ENCODE data around the gene MBTPS1.

MBTPS1 gene

GRCh38 chr16:84116720-84117493 is at the start of gene MBTPS1:
Gene MBTPS1, minus strand, starts transcription at chr16:84116942. Its CDS starts 15,159 bp downstream, at chr16:84101783.
- peak; percentile 97 for DNase-seq (ENCODE audit: low spot score)

GRCh38 chr16:84165746-84166145 is 49.0 kb upstream of the MBTPS1 start:
- no peak for DNase-seq (ENCODE audit: low spot score)

DNA sequence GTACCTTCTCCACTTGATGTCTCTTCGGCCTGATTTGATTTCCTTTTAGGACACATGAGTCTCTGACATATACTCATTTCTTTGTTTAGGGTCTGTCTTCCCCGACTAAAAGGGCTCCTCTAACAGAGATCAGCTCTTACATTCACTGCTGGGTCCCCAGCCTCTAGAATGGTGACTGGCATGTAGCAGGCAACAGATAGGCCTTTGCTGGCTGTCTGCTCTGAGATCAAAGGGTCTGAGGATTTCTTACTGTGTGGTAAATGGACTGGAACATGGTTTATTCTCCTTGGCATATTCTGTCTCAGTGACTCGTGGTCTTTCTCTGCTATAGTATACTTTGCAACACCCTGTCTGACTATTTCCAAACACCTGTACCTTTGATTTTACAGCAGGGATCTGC is 45.1 kb upstream of the MBTPS1 start:
- no peak for DNase-seq (ENCODE audit: low spot score)

- DNase-seq (ENCODE audit: low spot score) = no peak
Measured at GRCh38 chr16:84161037-84161436, 44.3 kb upstream of the MBTPS1 start.

GRCh38 chr16:84159800-84160199 is 43.1 kb upstream of the MBTPS1 start:
- no peak for DNase-seq (ENCODE audit: low spot score)

- DNase-seq (ENCODE audit: low spot score) = no peak
Measured at GRCh38 chr16:84159007-84159406, 42.3 kb upstream of the MBTPS1 start.

GRCh38 chr16:84156342-84156784 is 39.6 kb upstream of the MBTPS1 start:
- DNase-seq (ENCODE audit: low spot score) = no peak

DNA sequence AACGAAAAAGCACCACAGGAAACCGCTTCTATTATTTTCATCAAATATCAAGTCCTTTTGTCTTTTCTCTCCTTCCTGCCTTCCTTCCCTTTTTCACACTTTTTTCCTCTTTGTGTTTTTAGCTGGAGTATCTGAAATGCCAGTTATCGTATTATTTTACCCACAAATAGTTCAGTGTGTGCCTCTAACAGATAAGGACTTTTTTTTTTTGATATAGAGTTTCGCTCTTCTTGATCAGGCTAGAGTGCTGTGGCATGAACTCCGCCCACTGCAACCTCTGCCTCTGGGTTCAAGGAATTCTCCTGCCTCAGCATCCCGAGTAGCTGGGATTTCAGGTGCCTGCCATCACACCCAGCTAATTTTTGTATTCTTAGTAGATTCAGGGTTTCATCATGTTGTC is 39.0 kb upstream of the MBTPS1 start:
- DNase-seq (ENCODE audit: low spot score) = no peak

DNA sequence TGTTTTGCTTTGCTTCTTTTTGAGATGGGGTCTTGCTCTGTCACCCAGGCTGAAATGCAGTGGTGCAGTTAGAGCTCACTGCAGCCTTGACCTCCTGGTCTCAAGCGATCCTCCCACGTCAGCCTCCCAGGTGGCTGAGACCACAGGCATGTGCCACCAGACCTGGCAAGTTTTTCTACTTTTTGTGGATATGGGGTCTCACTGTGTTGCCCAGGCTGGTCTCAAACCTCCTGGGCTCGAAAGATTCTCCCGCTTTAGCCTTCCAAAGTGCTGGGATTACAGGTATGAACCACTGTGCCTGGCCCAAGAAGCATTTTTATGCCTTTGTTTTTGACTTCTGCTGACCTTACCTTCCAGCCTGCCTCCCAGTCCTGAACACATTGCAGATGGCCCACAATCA is 38.5 kb upstream of the MBTPS1 start:
- no peak for DNase-seq (ENCODE audit: low spot score)

- no peak for DNase-seq (ENCODE audit: low spot score)
Measured at GRCh38 chr16:84153660-84154214, 37.0 kb upstream of the MBTPS1 start.

GRCh38 chr16:84150926-84151325 is 34.2 kb upstream of the MBTPS1 start:
- DNase-seq (ENCODE audit: low spot score) = no peak

DNA sequence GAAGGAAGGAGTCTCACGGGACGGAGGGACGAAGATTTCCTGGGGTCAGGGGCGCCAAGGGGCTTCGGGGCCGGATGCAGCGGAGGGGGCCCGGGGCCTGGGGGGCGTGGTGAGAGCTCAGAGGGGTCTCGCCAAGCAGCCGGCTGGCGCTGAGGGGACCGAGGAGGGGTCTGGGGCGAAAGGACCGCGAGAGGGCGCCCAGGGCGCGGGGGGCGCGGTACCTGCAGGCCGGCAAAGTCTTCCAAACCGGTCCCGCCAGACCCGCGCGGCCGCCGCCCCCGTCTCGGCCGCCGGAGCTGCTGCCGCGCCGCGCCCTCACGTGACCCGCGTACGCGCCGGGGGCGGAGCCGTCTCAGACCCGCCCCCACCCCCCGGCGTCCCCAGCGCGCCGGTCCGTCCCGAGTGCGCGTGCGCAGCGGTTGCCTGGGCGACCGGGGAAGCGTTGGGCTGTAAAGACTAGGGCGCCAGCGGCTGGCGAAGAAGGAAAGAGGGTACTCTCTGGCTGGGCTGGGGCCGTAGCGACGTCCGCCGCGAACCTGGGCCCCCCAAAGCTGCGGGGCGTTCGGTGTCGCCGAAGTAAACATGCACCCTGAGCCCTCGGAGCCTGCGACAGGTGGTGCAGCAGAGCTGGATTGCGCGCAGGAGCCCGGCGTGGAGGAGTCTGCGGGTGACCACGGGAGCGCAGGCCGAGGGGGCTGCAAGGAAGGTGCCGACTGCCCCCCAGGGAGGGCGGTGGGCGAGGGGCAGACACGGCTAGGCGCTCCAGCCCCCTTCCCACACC is 28.3 kb upstream of the MBTPS1 start, which contains the start of the genes DNAAF1 and HSDL1:
Gene DNAAF1, plus strand, starts transcription at position 450 of the 781 bp plus-strand sequence. Its CDS starts 133 bp downstream, at position 583.
Gene HSDL1, minus strand, starts transcription at position 319 of the 781 bp plus-strand sequence. CDS start 13,856 bp downstream, outside the sequence.
- DNase-seq (ENCODE audit: low spot score) = peak; percentile 90

- DNase-seq (ENCODE audit: low spot score) = peak; percentile 49
Measured at GRCh38 chr16:84144209-84144858, 27.6 kb upstream of the MBTPS1 start.

DNA sequence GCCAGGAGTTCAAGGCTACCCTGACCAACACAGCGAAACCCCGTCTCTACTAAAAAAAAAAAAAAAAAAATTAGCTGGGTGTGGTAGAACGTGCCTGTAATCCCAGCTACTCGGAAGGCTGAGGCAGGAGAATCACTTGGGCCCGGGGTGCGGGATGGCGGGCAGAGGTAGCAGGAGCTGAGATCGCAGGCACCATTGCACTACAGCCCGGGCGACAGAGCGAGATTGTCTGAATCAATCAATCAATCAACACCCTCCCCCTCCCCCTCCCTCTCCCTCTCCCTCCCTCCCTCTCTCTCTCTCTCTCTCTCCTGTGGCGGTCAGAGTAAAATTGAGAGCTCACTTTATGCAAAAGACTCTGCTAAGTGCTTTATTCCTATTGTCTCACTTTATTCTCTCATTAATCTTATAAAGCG is 27.1 kb upstream of the MBTPS1 start:
- no peak for DNase-seq (ENCODE audit: low spot score)

DNA sequence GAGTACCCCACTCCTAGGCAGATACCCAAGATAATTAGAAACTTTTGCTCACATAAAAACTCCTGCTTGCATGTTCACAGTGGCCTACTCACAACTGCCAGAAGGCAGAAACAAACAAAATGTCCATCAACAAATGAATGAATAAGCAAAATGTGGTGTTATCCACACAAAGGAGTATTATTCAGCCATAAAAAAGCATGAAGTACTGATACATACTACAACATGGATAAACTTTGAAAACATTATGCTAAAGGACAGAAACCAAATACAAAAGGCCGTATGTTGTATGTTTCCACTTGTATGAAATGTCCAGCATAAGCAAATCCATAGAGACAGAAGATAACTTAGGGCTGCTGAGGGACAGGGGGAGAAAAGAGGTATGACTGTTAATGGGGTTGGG is 26.3 kb upstream of the MBTPS1 start:
- no peak for DNase-seq (ENCODE audit: low spot score)

- DNase-seq (ENCODE audit: low spot score) = no peak
Measured at GRCh38 chr16:84141143-84141670, 24.5 kb upstream of the MBTPS1 start.

DNA sequence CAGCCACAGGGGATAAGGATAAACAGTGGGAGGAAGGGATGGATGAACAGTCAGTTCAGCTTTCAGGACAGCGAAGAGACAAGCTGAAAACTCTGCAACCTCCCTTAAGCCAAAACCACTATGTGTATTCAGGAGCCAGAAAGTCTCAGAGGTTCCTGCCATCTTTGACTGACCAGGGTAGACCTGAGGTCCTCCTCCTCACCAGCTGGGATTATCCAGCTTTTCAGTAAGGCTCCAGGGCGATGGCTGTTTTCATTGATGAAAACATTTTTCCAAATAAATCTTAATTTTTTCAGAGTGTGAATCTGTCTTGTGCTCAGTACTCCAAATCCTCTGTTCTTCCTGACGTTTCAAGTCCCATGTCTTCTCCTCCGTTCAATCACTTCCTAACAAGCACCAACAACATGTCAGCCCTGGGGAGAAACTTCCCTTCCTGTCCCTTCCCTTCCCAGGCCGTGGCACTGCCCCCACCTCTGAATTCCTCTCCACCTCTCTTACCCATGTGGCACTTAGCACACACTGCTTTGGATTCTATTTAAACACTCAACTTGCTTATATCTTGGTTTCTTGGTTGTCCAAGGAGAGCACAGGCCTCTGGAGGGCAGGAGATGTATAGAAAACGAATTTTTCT is 23.0 kb upstream of the MBTPS1 start:
- DNase-seq (ENCODE audit: low spot score) = no peak

GRCh38 chr16:84138824-84139627 is 22.3 kb upstream of the MBTPS1 start:
- DNase-seq (ENCODE audit: low spot score) = no peak

- no peak for DNase-seq (ENCODE audit: low spot score)
Measured at GRCh38 chr16:84138500-84138823, 21.7 kb upstream of the MBTPS1 start.

DNA sequence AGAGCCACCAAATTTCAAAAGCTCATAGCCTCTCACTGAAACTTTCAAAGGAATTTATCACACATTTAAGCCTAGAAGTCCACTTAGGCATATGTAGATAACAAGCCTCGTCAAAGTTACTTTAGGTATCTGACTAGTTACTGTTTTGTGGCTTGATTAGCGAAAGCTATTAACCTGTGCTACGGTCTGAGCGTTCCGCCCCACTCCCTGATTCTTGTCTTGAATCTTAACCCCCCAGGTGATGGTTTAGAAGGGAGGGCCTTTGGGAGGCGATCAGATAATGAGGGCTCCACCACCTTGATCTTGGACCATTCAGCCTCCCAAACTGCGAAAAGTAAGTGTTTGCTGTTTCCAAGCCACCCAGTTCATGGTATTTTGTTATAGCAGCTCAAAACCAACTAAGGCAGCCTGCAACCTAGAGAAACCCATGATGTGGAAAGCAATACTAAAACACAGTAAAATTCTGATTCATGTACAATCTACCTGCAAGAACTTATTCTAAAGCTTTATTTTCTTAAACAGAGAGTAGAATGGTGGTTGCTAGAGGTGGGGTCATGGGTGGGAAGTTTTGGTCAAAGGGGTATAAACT is 21.1 kb upstream of the MBTPS1 start:
- DNase-seq (ENCODE audit: low spot score) = no peak

All from putamen (tissue), 1 donor.